A549 (cell line): ENCODE data around the gene PRKCE. TPM values are rescaled to one million over a fixed set of nuclear protein-coding genes. Genes with fewer than 3 reads are reported as not detected.

ENCODE experiments used
- ATAC-seq, 2 experiments: fragments of 200-7000 bp in 1 of 2; fragments of >200 bp in 1 of 2; cut with Nextera tagmentation in 1 of 2; cut with Tn5 transposase in 1 of 2; 3 replicates each; pipeline versions ENCODE4 v1.8.0 to v1.9.1; 2018 to 2020; ENCODE audit warnings: mild to moderate bottlenecking in 1 of 2, moderate library complexity in 1 of 2
- CTCF ChIA-PET: fragments of 300-600 bp; sonication (Branson Sonifier 250); formaldehyde crosslinking; extraction: SDS; loops from one replicate; lab custom pipeline; 2021; ENCODE audit warnings: antibody characterized with exemption, inconsistent platforms; lab: Yijun Ruan, JAX
- POLR2A ChIA-PET: fragments of 350-600 bp; formaldehyde crosslinking; extraction: SDS; loops from one replicate; lab custom pipeline; 2021; ENCODE audit warnings: antibody characterized with exemption, inconsistent platforms; lab: Yijun Ruan, JAX
- DNase-seq, 2 experiments: peaks; one replicate each; pipeline versions ENCODE4 v3.0.0 to v3.0.0-alpha.2; 2011 to 2016; ENCODE audit warnings: low read depth in 1 of 2, low spot score in 1 of 2
- FAIRE-seq: peaks from 2 replicates; lab custom pipeline; 2011; peaks lifted over from hg19 to GRCh38; lab: Jason Lieb, UNC
- H3K27ac ChIP-seq, 2 experiments: fragments of >200 bp; sonication (Bioruptor Twin); formaldehyde crosslinking; 3 replicates each; pipeline ENCODE4 v1.5.1; 2016 to 2017
- H3K4me1 ChIP-seq: fragments of >200 bp; sonication (Bioruptor Twin); formaldehyde crosslinking; 3 replicates; pipeline ENCODE4 v1.6.1; 2016
- H3K4me2 ChIP-seq: fragments of >200 bp; sonication (Bioruptor Twin); formaldehyde crosslinking; 3 replicates; pipeline ENCODE4 v1.6.1; 2016
- H3K4me3 ChIP-seq: fragments of >200 bp; sonication (Bioruptor Twin); formaldehyde crosslinking; 3 replicates; pipeline ENCODE4 v1.5.1; 2016
- H3K9me3 ChIP-seq: fragments of >200 bp; sonication (Bioruptor Twin); formaldehyde crosslinking; 3 replicates; pipeline ENCODE4 v1.6.1; 2016
- BHLHE40 ChIP-seq: IDR thresholded peaks from 2 replicates; pipeline ENCODE4 v1.6.1; 2012; ENCODE audit warnings: low read depth, low read length, inconsistent platforms
- CEBPB ChIP-seq, 2 experiments: fragments of >200 bp in 1 of 2; sonication (Bioruptor Twin) in 1 of 2; formaldehyde crosslinking in 1 of 2; IDR thresholded peaks; 2 replicates each; pipeline ENCODE4 v1.6.1; 2012 to 2016
- CHD2 ChIP-seq: fragments of 150-350 bp; IDR thresholded peaks from 2 replicates; pipeline ENCODE4 v1.6.1; 2014; ENCODE audit warnings: low read length; ENCODE audit not compliant: partially characterized antibody
- EHF ChIP-seq: fragments of 250-450 bp; sonication (Bioruptor Pico); IDR thresholded peaks from 2 replicates; pipeline ENCODE4 v1.5.0; 2020; ENCODE audit warnings: mild to moderate bottlenecking
- EHMT2 ChIP-seq: fragments of 200-600 bp; sonication (generic); IDR thresholded peaks from 2 replicates; pipeline ENCODE4 v1.6.1; 2016; ENCODE audit warnings: antibody characterized with exemption, low read depth, mild to moderate bottlenecking, moderate library complexity
- ESRRA ChIP-seq: fragments of 150-350 bp; IDR thresholded peaks from 2 replicates; pipeline ENCODE4 v1.6.1; 2014; ENCODE audit warnings: mild to moderate bottlenecking, low read length, borderline replicate concordance
- GATA3 ChIP-seq: IDR thresholded peaks from 2 replicates; pipeline ENCODE4 v1.6.1; 2012; ENCODE audit warnings: borderline replicate concordance
- HDAC2 ChIP-seq: fragments of 200-600 bp; sonication (generic); IDR thresholded peaks from 2 replicates; pipeline ENCODE4 v1.6.1; 2016
- HES2 ChIP-seq: fragments of >200 bp; sonication (Bioruptor Twin); formaldehyde crosslinking; IDR thresholded peaks from 2 replicates; pipeline ENCODE4 v1.6.1; 2016
- HEYL ChIP-seq: fragments of 250-450 bp; sonication (Bioruptor Pico); IDR thresholded peaks from 2 replicates; pipeline ENCODE4 v1.8.0; 2021; ENCODE audit warnings: mild to moderate bottlenecking, moderate library complexity
- HMGXB4 ChIP-seq: fragments of 250-450 bp; sonication (Bioruptor Pico); IDR thresholded peaks from 2 replicates; pipeline ENCODE4 v1.5.0; 2021; ENCODE audit warnings: mild to moderate bottlenecking, moderate library complexity, borderline replicate concordance
- HOXA7 ChIP-seq: fragments of 250-450 bp; sonication (Bioruptor Pico); IDR thresholded peaks from 2 replicates; pipeline ENCODE4 v1.5.0; 2020; ENCODE audit warnings: mild to moderate bottlenecking, moderate library complexity
- HOXB13 ChIP-seq: fragments of 250-450 bp; sonication (Bioruptor Pico); IDR thresholded peaks from 2 replicates; pipeline ENCODE4 v1.5.0; 2020; ENCODE audit warnings: low read depth, mild to moderate bottlenecking, moderate library complexity
- HOXB5 ChIP-seq: fragments of 250-450 bp; sonication (Bioruptor Pico); IDR thresholded peaks from 2 replicates; pipeline ENCODE4 v1.5.0; 2020; ENCODE audit warnings: mild to moderate bottlenecking, moderate library complexity
- KDM1A ChIP-seq: fragments of 200-600 bp; sonication (generic); IDR thresholded peaks from 2 replicates; pipeline ENCODE4 v1.6.1; 2016; ENCODE audit warnings: low read depth, mild to moderate bottlenecking
- MAFK ChIP-seq: fragments of 450-650 bp; IDR thresholded peaks from 2 replicates; pipeline ENCODE4 v1.6.1; 2014; ENCODE audit not compliant: partially characterized antibody
- MAX ChIP-seq: IDR thresholded peaks from 2 replicates; pipeline ENCODE4 v1.6.1; 2012
- NPAS2 ChIP-seq: fragments of 250-450 bp; sonication (Bioruptor Pico); IDR thresholded peaks from 2 replicates; pipeline ENCODE4 v1.8.0; 2022; ENCODE audit warnings: mild to moderate bottlenecking, moderate library complexity, borderline replicate concordance
- NR3C1 ChIP-seq: fragments of >200 bp; sonication (Bioruptor Twin); formaldehyde crosslinking; IDR thresholded peaks from 3 replicates; pipeline ENCODE4 v1.6.1; 2017
- POLR2AphosphoS2 ChIP-seq: conservative IDR thresholded peaks from 2 replicates; pipeline ENCODE4 v1.6.1; 2012; ENCODE audit warnings: low read length, improper control_type of control experiment, inconsistent platforms
- RCOR1 ChIP-seq: fragments of 150-350 bp; IDR thresholded peaks from 2 replicates; pipeline ENCODE4 v1.6.1; 2014; ENCODE audit warnings: antibody characterized with exemption, low read length, low read depth
- REST ChIP-seq: fragments of 200-600 bp; sonication (generic); IDR thresholded peaks from 2 replicates; pipeline ENCODE4 v1.6.1; 2016; ENCODE audit warnings: antibody characterized with exemption, mild to moderate bottlenecking, moderate library complexity
- RFX5 ChIP-seq: fragments of 450-650 bp; IDR thresholded peaks from 2 replicates; pipeline ENCODE4 v1.7.1; 2014; ENCODE audit warnings: antibody characterized with exemption, mild to moderate bottlenecking, moderate library complexity
- RNF2 ChIP-seq: fragments of 200-600 bp; sonication (generic); IDR thresholded peaks from 2 replicates; pipeline ENCODE4 v1.6.1; 2016; ENCODE audit warnings: low read depth, mild to moderate bottlenecking, antibody characterized with exemption, moderate library complexity, borderline replicate concordance
- ZC3H11A ChIP-seq: fragments of 450-650 bp; IDR thresholded peaks from 2 replicates; pipeline ENCODE4 v1.6.1; 2014; ENCODE audit warnings: antibody characterized with exemption, mild to moderate bottlenecking
- ZNF302 ChIP-seq: fragments of 250-450 bp; sonication (Bioruptor Pico); IDR thresholded peaks from 2 replicates; pipeline ENCODE4 v1.9.0; 2021; ENCODE audit warnings: inconsistent platforms, mild to moderate bottlenecking, moderate library complexity
- ZSCAN20 ChIP-seq: fragments of 250-450 bp; sonication (Bioruptor Pico); IDR thresholded peaks from 2 replicates; pipeline ENCODE4 v1.8.0; 2022; ENCODE audit warnings: mild to moderate bottlenecking, moderate library complexity
- WGBS: methylation state at CpG from one replicate; pipeline ENCODE4 v1.1.6; 2017; ENCODE audit errors: missing lambda C conversion rate; 5-methylcytosine and 5-hydroxymethylcytosine counted together
- polyA plus RNA-seq, 4 experiments: library from polyadenylated mRNA; depleted of rRNA in 3 of 4; stranded (reverse); fragments of >200 nt; fragmentation: RNase III in 1 of 4; extraction: RNeasy Plus Mini Kit Qiagen cat#74134 plus additional on column Dnase treatment in 1 of 4; gene quantifications; 2 replicates in 3 of 4; 3 replicates in 1 of 4; pipeline ENCODE4 v1.2.3, GENCODE V29; 2011 to 2017
- TF ChIP-seq, protein P1 (sequence below): fragments of 150-350 bp; IDR thresholded peaks from 2 replicates; pipeline ENCODE4 v1.6.1; 2014; ENCODE audit warnings: low read depth, mild to moderate bottlenecking, low read length
- TF ChIP-seq, protein P2 (sequence below): IDR thresholded peaks from 2 replicates; pipeline ENCODE4 v1.6.1; 2012; ENCODE audit warnings: low read depth, borderline replicate concordance

Gene PRKCE
- polyA plus RNA-seq, 2 of the 4 experiments (the other 2 are of a cell fraction), result 11.5 to 12.0 TPM

DNA sequence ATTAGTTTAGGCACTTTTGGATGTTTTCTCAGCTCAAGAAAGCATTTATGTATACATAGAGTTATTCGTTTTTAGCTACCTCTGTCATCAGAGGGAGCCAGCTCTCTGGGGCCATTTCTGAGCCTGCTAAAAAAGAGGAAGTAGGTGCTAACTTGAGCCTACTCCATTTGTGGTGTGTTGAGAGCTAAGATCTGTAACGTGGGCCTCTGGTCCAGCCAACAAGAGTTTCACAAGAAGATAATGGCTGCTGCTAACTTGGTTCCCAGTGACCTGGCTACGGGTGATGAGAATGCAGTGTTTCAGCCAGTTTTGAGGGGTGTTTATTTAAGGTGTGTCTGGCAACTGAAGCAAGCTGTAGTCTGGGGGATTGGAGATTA is 182.5 kb downstream of the PRKCE start:
- Histone ChIP-seq H3K4me3 (no peak overlapping the region), H3K4me2 (no peak overlapping the region), H3K27ac (no peak overlapping the region), H3K4me1 (no peaks in the 10 kb centered on the region), H3K9me3 (peaks cover 19% of the 10 kb centered on the region)
- ChIA-PET POLR2A (no interaction called here), CTCF (interaction anchor here (1.1 to 2.0 kb wide), 3 partner anchors 9 to 102 kb away, joined by 3 to 5 read pairs (median 4); no protein-coding TSS in a partner anchor)
- 63% methylated on average over 3 of the region's 3 CpGs for WGBS
- FAIRE-seq (no peak), ATAC-seq (no peak), DNase-seq (no peak)
- no peak for TF ChIP-seq HMGXB4 (CRISPR knock-in tag)
- TF ChIP-seq HOXA7 (CRISPR knock-in tag), result no peak
- TF ChIP-seq, protein P1, sequence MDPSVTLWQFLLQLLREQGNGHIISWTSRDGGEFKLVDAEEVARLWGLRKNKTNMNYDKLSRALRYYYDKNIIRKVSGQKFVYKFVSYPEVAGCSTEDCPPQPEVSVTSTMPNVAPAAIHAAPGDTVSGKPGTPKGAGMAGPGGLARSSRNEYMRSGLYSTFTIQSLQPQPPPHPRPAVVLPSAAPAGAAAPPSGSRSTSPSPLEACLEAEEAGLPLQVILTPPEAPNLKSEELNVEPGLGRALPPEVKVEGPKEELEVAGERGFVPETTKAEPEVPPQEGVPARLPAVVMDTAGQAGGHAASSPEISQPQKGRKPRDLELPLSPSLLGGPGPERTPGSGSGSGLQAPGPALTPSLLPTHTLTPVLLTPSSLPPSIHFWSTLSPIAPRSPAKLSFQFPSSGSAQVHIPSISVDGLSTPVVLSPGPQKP, result no peak
- no peak for TF ChIP-seq HOXB13
- no peak for TF ChIP-seq GATA3
- TF ChIP-seq REST, result no peak
- TF ChIP-seq NR3C1, result no peak
- TF ChIP-seq ZC3H11A, result no peak
- TF ChIP-seq ZNF302, result no peak
- TF ChIP-seq MAFK, result no peak
- no peak for TF ChIP-seq RCOR1
- no peak for TF ChIP-seq HES2
- TF ChIP-seq HDAC2, result no peak
- no peak for TF ChIP-seq NPAS2 (CRISPR knock-in tag)
- TF ChIP-seq ZSCAN20 (CRISPR knock-in tag), result no peak
- no peak for TF ChIP-seq RFX5
- TF ChIP-seq KDM1A, result no peak
- no peak for TF ChIP-seq POLR2AphosphoS2
- no peak for TF ChIP-seq RNF2

DNA sequence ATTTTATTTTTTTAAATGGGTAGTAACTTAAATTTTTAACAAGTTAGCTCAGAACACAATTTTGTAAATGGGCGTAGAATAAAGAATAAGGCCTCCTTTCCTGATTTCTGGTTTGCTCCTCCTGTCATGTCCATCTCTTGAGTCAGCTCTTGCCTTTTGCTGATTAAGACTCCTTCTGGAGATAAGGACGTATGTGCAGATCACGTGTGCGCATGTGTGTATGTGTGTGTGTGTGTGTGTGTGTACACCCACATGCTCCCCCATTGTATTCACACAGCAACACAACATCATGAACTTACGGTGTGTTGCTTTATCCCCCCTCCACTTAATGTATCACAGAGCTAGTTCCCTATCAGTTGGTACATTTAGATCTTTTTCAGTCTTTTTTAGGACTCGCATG is 182.9 kb downstream of the PRKCE start:
- no peak overlapping the region for H3K4me2 ChIP-seq
- ATAC-seq (no peak), FAIRE-seq (no peak), DNase-seq (no peak)
- no peaks in the 10 kb centered on the region for H3K4me1 ChIP-seq
- H3K9me3 ChIP-seq, result peaks cover 18% of the 10 kb centered on the region
- H3K4me3 ChIP-seq, result no peak overlapping the region
- CTCF ChIA-PET, result interaction anchor here (0.6 to 2.0 kb wide), 4 partner anchors 8 to 706 kb away, joined by 3 to 5 read pairs (median 4); no protein-coding TSS in a partner anchor
- 95% methylated on average over 6 of the region's 6 CpGs for WGBS
- H3K27ac ChIP-seq, result no peak overlapping the region
- POLR2A ChIA-PET, result no interaction called here
- TF ChIP-seq MAX (no peak), EHMT2 (no peak), HOXB5 (no peak), HEYL (CRISPR knock-in tag) (no peak), BHLHE40 (no peak), CHD2 (no peak), HMGXB4 (CRISPR knock-in tag) (no peak), RNF2 (no peak), CEBPB (IDR thresholded peaks at IDR 0.05) (no peak), HES2 (no peak), RCOR1 (no peak), ESRRA (no peak), ZC3H11A (no peak), EHF (CRISPR knock-in tag) (no peak)
- TF ChIP-seq, protein P2, sequence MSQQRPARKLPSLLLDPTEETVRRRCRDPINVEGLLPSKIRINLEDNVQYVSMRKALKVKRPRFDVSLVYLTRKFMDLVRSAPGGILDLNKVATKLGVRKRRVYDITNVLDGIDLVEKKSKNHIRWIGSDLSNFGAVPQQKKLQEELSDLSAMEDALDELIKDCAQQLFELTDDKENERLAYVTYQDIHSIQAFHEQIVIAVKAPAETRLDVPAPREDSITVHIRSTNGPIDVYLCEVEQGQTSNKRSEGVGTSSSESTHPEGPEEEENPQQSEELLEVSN, result no peak
